HG02610 (cell line): Measurements from ENCODE around the gene TMEM259.

Source experiments
- ATAC-seq: cut with Tn5 transposase; IDR thresholded peaks from one replicate; pipeline ENCODE4 v1.9.1; 2021; ENCODE audit warnings: mild to moderate bottlenecking, moderate library complexity; ENCODE audit not compliant: unreplicated experiment

The TMEM259 gene

DNA sequence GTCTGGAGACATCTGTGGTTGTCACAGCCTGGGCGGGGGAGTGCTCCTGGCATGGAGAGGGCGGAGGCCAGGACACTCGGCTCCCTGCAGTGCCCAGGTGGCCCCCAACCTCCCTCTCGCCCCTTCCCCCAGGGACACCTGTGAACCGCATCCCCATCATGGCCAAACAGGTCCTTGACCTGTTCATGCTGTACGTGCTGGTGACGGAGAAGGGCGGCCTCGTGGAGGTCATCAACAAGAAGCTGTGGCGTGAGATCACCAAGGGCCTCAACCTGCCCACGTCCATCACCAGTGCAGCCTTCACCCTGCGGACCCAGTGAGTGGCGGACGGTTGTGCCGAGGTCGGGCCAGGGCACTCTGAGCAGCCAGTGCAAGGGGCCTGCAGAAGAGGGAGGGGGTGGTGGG is 56.8 kb downstream of the TMEM259 start:
- no peak for ATAC-seq

DNA sequence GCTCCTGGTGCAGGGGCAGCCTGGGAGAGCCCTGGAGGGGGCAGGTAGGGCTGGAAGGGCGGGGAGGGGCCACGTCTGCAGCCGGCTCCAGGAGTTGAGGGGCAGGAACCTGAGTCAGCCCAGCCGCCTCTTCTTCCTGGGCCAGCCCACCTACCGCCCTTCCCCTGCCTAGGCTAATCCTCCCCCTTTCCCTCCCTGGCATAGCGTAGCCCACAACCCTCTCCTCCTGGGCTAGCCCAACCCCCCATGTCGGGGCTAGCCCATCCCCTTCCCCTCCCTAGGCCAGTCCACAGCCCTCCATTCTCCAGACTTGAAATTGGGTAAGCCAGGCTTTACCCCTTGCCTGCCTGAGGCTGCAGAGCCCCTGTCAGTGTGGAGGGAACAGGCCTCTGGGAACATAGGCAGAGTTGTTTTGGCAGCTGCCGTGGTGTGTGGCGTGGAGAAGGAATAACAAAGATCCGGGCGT is 57.4 kb downstream of the TMEM259 start:
- ATAC-seq = no peak

DNA sequence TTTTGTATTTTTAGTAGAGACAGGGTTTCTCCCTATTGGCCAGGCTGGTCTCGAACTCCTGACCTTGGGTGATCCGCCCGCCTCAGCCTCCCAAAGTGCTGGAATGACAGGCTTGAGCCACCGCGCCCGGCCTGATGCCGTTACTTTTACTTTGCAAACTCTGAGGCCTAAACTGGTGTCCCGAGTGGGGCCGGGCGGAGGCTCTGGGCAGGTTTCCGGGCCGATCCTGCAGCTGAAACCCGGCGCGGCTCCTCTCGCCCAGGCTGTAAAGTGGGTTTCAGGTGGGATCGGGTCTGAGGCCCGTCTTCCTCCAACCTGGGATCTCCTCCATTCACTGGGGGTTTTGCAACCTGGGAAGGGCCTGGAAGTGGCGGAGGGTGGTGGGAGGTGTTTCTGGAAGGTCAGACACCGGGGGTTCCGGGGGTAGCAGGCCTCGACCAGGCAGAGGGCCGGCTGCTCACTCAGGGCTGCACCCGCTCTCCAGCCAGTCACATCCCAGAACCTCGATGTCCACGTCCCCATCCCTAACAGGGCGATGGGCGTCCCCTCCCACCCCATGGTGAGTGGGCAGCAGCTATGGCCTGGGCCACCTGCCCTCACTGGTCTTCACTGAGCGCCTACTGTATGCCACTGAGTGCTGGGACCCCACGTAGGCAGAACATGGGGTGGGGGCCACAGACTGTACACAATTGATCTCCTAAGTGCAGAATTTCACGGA is 58.1 kb downstream of the TMEM259 start:
- ATAC-seq = no peak

DNA sequence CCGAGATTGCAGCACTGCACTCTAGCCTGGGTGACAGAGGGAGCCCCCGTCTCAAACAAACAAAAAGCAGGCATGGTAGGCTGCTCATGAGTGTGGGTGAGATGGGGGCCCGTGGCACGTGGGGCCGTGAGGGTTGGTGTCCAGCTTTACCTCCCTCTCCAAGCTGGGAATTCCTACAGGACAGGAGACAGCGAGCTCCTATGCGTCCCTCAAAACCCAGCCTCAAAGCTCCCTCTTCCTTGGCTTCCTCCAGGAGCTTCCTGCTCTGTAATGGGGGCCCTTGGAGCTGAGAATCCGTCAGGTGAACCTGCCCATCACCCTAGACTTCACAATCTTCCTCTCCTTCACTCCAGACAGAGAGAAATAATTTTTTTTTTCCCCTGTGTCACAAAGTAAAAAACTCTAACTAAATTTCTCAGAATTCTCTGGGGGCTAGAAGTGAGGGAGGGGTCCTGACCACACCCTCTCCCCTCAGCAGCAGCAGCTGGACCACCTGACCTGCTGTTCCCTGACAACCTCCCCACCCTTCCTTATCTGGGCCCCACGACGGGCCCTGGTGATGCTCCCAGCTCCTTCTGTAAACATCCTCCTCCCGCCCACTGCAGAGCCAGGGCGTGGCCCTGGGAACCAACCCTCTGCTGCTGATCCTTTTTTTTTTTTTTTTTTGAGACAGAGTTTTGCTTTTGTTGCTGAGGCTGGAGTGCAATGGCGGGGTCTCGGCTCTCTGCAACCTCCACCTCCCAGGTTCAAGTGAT is 58.9 kb downstream of the TMEM259 start:
- no peak for ATAC-seq

DNA sequence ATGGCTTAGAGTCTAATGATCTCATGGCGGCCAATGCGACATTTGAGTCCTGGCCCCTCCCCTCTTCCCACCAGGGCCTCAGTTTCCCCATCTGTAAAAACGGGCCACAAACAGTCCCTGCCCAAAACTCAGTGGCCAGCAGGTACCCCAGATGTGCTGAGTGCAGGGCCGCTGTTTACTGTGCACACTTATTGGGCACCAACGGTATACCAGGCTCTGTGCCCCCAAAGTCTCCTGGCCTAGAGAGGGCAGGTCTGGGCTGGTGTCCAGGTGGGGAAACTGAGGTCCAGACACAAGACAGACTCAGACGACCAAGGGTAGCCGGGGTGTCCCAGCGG is 60.4 kb downstream of the TMEM259 start:
- no peak for ATAC-seq

DNA sequence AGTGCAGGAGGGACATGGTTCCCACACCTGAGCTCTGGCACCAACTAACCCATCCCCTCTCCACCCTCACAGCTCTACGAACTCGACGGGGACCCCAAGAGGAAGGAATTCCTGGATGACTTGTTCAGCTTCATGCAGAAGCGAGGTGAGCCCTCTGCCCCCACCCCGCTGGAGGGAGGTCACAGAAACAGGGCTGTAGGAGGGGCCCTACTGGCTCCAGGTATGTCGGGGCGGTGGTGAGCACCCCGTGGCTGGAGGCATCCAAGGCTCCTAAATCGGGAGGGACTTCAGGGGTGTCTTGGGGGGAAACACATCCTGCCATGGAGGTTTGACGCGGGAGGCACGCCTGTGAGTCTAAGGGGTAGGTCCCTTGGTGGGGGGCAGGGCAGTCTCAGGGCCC is 60.9 kb downstream of the TMEM259 start:
- ATAC-seq = no peak
